PC-9 (cell line): ENCODE measurements around the gene TRAPPC3L. TPM values are rescaled to one million over a fixed set of nuclear protein-coding genes. Genes with fewer than 3 reads are reported as not detected.

Experiments used
- BruUV-seq: library from RNA; stranded (reverse); fragments of 400-500 nt; replicated peaks from 2 replicates; lab custom pipeline; 2021; lab: Mats Ljungman, UMichigan
- CTCF ChIA-PET: fragments of 300-600 bp; sonication (Branson Sonifier 250); formaldehyde crosslinking; loops from one replicate; lab custom pipeline; 2022; ENCODE audit warnings: antibody characterized with exemption; lab: Charles Lee
- POLR2A ChIA-PET: fragments of 300-600 bp; sonication (Branson Sonifier 250); formaldehyde crosslinking; loops from one replicate; lab custom pipeline; 2022; ENCODE audit warnings: antibody characterized with exemption; ENCODE audit not compliant: unreplicated experiment; lab: Charles Lee
- DNase-seq, 2 experiments: peaks; one replicate each; pipeline versions ENCODE4 v3.0.0 to v3.0.0-alpha.2; 2015 to 2022; ENCODE audit warnings: mixed read lengths in 1 of 2
- H2AFZ ChIP-seq: fragments of 200-600 bp; sonication (generic); 2 replicates; pipeline ENCODE4 v1.8.1; 2017; ENCODE audit warnings: antibody characterized with exemption
- H3F3A ChIP-seq: fragments of 200-600 bp; sonication (generic); 2 replicates; pipeline ENCODE4 v1.8.1; 2017; ENCODE audit warnings: antibody characterized with exemption, mild to moderate bottlenecking, low read depth; ENCODE audit not compliant: insufficient read depth
- H3K27ac ChIP-seq: fragments of 200-600 bp; sonication (generic); 2 replicates; pipeline ENCODE4 v1.6.1; 2016; ENCODE audit warnings: mixed run types
- H3K27me3 ChIP-seq: fragments of 200-600 bp; sonication (generic); 2 replicates; pipeline ENCODE4 v1.6.1; 2016; ENCODE audit warnings: low read depth, mixed run types; ENCODE audit not compliant: insufficient read depth
- H3K36me3 ChIP-seq: fragments of 200-600 bp; sonication (generic); 2 replicates; pipeline ENCODE4 v1.6.1; 2016; ENCODE audit warnings: low read depth, mixed run types
- H3K4me1 ChIP-seq: fragments of 200-600 bp; sonication (generic); replicated peaks from 2 replicates; pipeline ENCODE4 v1.6.1; 2016; ENCODE audit warnings: mixed run types; ENCODE audit not compliant: insufficient read depth
- H3K4me2 ChIP-seq: fragments of 200-600 bp; sonication (generic); 2 replicates; pipeline ENCODE4 v1.6.1; 2017; ENCODE audit warnings: mixed run types
- H3K4me3 ChIP-seq: fragments of 200-600 bp; sonication (generic); 2 replicates; pipeline ENCODE4 v1.6.1; 2016; ENCODE audit warnings: mixed run types
- H3K79me2 ChIP-seq: fragments of 200-600 bp; sonication (generic); 2 replicates; pipeline ENCODE4 v1.6.1; 2017; ENCODE audit warnings: low read depth, mixed run types
- H3K9me2 ChIP-seq: fragments of 200-600 bp; sonication (generic); 2 replicates; pipeline ENCODE4 v1.8.1; 2017; ENCODE audit warnings: mild to moderate bottlenecking; ENCODE audit not compliant: insufficient read depth
- H3K9me3 ChIP-seq: fragments of 200-600 bp; sonication (generic); 2 replicates; pipeline ENCODE4 v1.8.1; 2016; ENCODE audit warnings: low read depth; ENCODE audit not compliant: insufficient read depth
- H4K20me1 ChIP-seq: fragments of 200-600 bp; sonication (generic); 2 replicates; pipeline ENCODE4 v1.8.1; 2017; ENCODE audit not compliant: insufficient read depth
- CTCF ChIP-seq: fragments of 200-600 bp; sonication (generic); conservative IDR thresholded peaks from 2 replicates; pipeline ENCODE4 v1.6.1; 2017; ENCODE audit warnings: mixed run types, antibody characterized with exemption, mild to moderate bottlenecking, moderate library complexity
- EZH2 ChIP-seq: fragments of 200-600 bp; sonication (generic); IDR thresholded peaks from 2 replicates; pipeline ENCODE4 v1.8.0; 2017; ENCODE audit warnings: antibody characterized with exemption, low read depth
- intact Hi-C: fragments of 100-400 bp; cut with micrococcal nuclease; formaldehyde crosslinking; loops from one replicate; pipeline ENCODE4 v1.10.0; 2022; ENCODE audit not compliant: unreplicated experiment
- total RNA-seq: library from RNA; stranded (reverse); gene quantifications from 2 replicates; pipeline ENCODE4 v1.2.3, GENCODE V29; 2021

TRAPPC3L gene
- total RNA-seq, 1 experiment from 2014 or later = not detected

- TF ChIP-seq EZH2 (no peak), CTCF (no peak)
- H3K9me2 ChIP-seq = no peaks in the 10 kb centered on the region
- H3K79me2 ChIP-seq = no peaks in the 10 kb centered on the region
- no peaks in the 10 kb centered on the region for H3K4me1 ChIP-seq
- intact Hi-C loops = no loop called here
- no peak for DNase-seq
- H3K27ac ChIP-seq = no peak overlapping the region
- H3K27me3 ChIP-seq = no peaks in the 10 kb centered on the region
- no TSS peak for BruUV-seq
- H3K36me3 ChIP-seq = no peaks in the 10 kb centered on the region
- no peaks in the 10 kb centered on the region for H4K20me1 ChIP-seq
- no peak overlapping the region for H3K4me3 ChIP-seq
- H2AFZ ChIP-seq = no peak overlapping the region
- ChIA-PET CTCF (no interaction called here), POLR2A (no interaction called here)
- H3K9me3 ChIP-seq = no peaks in the 10 kb centered on the region
- no peaks in the 10 kb centered on the region for H3F3A ChIP-seq
- H3K4me2 ChIP-seq = no peak overlapping the region
Observed at GRCh38 chr6:116475141-116475540, 70.3 kb downstream of the TRAPPC3L start.

- TF ChIP-seq EZH2 (no peak), CTCF (no peak)
Observed at GRCh38 chr6:116472706-116473105, 72.8 kb downstream of the TRAPPC3L start.

DNA sequence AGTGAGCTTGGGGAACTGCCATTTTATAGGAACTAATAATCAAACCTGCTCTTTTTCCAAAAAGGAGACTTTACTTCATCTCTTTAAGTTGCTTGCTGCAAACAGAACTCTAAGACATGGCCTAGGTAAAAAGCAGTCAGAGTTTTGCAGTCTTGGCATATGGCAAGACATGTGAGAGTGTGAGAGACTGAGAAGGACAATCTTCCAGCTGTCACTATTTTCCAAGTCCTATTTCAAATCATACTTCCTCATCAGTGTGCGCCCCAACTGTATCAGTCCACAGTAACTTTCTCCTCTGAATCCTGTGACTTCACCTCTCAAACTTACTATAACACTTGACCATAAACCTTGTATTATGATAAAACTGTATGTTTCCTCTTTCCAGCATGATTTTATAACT lies 74.0 kb downstream of the TRAPPC3L start:
- POLR2A ChIA-PET = no interaction called here

More at GRCh38 chr6:116472706-116473105, 72.8 kb downstream of the TRAPPC3L start:
- no TSS peak for BruUV-seq
- Histone ChIP-seq H3K79me2 (no peaks in the 10 kb centered on the region), H3K4me3 (no peak overlapping the region), H3K9me3 (no peaks in the 10 kb centered on the region), H3K27me3 (no peaks in the 10 kb centered on the region), H4K20me1 (no peaks in the 10 kb centered on the region), H3K4me2 (no peak overlapping the region), H3F3A (no peaks in the 10 kb centered on the region), H3K4me1 (no peaks in the 10 kb centered on the region), H2AFZ (no peak overlapping the region), H3K36me3 (no peaks in the 10 kb centered on the region), H3K27ac (no peak overlapping the region), H3K9me2 (no peaks in the 10 kb centered on the region)
- intact Hi-C loops = no loop called here
- no peak for DNase-seq
- POLR2A ChIA-PET = no interaction called here
- CTCF ChIA-PET = no interaction called here

More for the DNA sequence above, 74.0 kb downstream of the TRAPPC3L start:
- no peak overlapping the region for H3K4me2 ChIP-seq
- DNase-seq = no peak
- H3K9me3 ChIP-seq = no peaks in the 10 kb centered on the region
- no peaks in the 10 kb centered on the region for H4K20me1 ChIP-seq
- TF ChIP-seq CTCF (no peak), EZH2 (no peak)
- intact Hi-C loops = no loop called here
- no peaks in the 10 kb centered on the region for H3F3A ChIP-seq
- H3K27me3 ChIP-seq = no peaks in the 10 kb centered on the region
- no TSS peak for BruUV-seq
- no peaks in the 10 kb centered on the region for H3K36me3 ChIP-seq
- H3K4me3 ChIP-seq = no peak overlapping the region
- no peaks in the 10 kb centered on the region for H3K4me1 ChIP-seq
- no peaks in the 10 kb centered on the region for H3K79me2 ChIP-seq
- no peak overlapping the region for H3K27ac ChIP-seq
- no peaks in the 10 kb centered on the region for H3K9me2 ChIP-seq
- CTCF ChIA-PET = no interaction called here
- H2AFZ ChIP-seq = no peak overlapping the region; the same call in 1 of the 2 replicates
